IPS DF 19.7 (cell line): Measurements from ENCODE around the gene HMX1.

Experiments used
- DNase-seq: peaks from one replicate; pipeline ENCODE4 v3.0.0-alpha.2; 2013; ENCODE audit warnings: low read depth, low spot score

The HMX1 gene

DNA sequence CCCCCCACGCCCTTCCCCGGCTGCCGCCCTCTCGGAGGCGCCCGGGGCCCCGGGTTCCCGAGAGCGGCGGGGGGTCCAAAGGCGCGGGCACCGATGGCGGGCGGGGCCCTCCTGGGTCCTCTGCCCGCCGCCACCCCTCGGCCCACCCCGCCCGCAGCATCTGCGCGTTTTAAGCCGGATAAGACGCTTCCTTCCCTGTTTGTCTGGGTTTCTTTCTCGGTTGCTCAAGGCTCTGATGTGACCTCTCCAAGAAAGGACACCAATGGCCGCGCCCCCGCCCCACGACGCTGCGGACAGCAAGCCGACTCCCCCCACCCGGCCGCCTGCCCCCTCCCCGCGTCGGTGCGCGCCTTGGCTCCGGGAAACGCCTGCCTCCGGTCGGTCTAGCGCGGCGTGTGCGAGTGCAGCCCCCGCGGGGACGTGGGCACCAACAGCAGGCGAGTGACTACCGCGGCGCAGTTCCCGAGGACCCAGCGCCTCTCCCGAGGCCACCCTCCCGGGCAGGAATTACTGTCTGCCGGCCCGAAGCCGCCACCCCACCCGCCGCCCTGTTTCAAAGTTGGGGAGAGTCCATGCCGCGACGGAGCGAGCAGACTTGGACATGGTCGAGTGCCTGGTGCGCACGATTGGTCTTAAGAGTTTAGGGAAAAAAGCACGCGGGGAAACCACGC, 21.1 kb upstream of the HMX1 start:
- DNase-seq: no peak

- DNase-seq: no peak
Observed at GRCh38 chr4:8891646-8892555, 20.3 kb upstream of the HMX1 start.

- no peak for DNase-seq
Observed at GRCh38 chr4:8891255-8891645, 19.6 kb upstream of the HMX1 start.

GRCh38 chr4:8888856-8889255, 17.2 kb upstream of the HMX1 start:
- no peak for DNase-seq

GRCh38 chr4:8886612-8887406, 15.2 kb upstream of the HMX1 start:
- no peak for DNase-seq

- DNase-seq: no peak
Observed at GRCh38 chr4:8882239-8882638, 10.6 kb upstream of the HMX1 start.

DNA sequence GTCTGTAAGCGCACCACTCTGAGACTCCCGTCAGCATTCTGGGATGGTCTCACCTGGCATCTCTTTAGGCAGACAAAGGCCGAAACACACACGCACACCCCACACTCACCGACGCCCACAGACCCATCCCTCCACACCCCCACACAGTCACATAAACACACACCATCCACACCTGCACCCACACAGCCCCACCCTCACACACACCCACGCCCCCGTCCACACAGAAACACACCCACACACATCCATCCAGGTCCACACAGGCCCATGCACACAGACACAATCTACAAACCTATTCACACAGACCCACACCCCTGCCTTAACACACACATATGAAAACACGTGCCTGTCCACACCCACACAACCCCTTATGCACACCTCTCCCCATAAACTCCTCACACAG, 9.2 kb upstream of the HMX1 start:
- no peak for DNase-seq

DNA sequence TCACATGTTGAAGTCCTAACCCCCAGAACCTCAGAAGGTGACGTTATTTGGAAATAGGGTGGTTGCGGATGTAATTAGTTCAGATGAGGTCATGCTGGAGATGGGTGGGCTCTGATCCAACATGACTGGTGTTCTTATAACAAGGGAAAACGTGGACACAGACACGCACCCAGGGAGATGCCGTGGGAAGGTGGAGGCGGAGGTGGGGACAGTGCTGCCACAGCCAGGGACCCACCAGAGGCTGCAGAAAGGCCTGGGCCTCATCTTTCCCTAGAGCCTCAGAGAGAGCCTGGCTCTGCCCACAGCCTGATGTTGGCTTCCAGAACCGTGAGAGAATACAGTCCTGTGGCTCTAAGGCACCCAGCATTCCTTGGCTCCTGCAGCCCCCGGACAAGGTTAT, 7.9 kb upstream of the HMX1 start:
- no peak for DNase-seq

GRCh38 chr4:8878421-8878820, 6.8 kb upstream of the HMX1 start:
- DNase-seq: no peak

GRCh38 chr4:8877780-8878040, 6.1 kb upstream of the HMX1 start:
- DNase-seq: no peak

DNA sequence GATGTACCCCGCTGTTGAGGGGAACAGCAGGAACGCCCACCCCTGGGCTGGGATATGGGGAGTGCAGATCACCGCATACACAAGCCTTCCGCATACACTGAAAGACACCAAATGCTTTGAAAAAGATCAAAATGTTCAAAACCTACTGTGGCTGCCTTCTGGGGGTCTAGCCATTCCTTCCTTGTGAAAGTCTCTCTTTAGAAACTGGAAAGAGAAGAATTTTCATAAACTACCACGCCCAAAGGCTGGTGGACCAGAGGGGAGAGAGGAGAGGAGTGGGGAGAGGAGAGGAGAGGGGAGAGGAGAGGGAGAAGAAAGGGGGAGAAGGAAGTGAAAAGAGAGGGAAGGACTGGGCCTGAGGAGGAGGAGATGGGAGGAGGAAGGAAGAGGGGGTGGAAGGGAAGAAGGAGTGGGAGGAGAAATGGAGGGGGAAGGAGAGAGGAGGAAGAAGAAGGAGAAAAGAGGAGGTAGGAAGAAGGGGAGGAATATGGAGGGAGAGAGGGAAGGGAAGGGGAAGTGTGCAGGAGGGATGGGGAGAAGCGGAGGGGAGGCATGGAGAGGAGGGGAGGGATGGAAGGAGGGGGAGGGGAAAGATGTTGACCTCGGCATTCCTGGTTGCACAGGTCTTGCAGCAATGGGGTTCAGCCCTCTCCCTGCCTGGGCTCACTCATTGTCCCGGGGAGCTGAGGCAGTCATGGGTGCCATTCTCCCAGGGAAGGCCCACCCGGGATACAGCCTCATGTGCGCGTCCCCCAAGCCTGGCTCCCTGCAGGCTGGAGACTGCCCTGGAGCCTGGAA, 5.5 kb upstream of the HMX1 start:
- no peak for DNase-seq

DNA sequence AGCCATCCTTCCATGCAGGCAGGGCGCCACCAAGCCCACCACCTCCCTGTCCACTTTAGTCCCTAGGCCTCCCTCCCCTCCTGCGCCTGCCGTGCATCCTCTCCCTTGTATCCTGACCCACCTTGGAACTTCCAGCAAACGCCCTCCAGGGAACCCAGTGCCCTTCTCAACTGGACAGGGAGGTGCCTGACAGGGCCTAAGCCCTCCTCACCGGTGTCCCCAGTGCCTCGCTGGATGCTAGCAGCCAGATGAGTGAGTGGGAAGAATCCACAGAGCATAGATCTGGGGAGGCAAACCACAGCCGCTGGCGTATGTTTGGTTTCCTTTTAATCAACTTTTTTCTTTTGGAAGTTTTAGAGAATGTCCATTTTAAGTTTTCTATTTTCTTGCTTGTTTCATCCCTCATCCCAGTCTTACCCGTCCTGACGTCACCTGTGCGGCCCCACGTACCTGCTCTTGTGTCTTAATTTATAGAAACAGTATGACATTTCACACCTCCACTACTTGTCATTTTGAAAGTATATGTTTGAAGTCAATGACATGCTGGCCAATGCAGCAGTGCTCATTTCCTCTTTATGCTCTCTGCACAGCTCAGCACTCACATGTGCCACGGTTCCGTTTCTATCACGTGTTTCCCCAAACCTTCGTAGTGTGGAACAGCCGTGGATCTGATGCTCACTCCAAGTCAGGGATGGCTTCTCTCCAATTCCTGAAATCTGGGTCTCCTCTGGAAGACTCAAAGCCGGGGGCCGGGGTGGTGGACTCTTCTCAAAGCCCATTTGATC, 3.4 kb upstream of the HMX1 start:
- no peak for DNase-seq

DNA sequence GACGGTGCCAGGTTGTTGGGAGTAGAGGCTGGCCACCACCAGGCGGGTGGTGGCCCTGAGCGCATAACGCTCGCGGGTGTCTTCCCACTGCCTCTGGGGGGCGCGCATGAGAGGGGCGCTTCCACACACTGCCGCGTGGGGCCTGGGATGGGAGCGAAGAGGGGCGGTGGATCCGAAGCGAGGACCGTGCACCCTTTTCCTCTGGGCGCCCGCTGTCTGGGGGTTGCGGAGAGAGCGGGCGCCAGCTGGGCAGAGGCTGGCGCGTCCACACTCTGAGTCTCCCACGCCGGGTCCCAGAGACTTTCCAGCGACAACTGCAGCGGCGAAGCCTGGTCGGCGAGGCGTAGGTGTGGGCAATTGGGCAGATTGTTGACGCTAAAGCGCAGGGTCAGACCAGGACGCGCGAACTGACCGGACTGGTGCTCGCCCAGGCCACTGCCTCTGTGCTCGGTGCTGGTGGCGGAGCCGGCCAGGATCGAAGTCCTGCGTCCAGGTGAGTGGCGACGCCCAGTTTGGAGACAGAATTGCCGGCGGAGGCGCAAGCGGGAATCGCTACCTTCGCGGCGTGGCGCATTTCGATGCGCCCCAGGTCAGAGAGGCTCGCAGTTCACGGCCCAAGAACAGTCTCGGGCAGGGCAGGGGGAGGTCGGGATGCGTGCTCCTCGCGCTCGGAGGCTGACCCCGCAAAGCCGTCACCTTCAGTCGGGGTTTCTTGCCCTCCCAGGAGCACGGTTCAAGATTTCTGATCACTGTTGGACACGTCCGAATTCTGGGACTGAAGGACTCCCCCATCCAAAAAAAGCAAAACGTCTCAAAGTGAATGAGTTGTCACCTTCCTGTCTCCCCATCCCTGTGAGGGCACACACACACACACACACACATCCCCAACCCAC, 2.6 kb upstream of the HMX1 start:
- no peak for DNase-seq

GRCh38 chr4:8872402-8873291, 1.0 kb upstream of the HMX1 start:
- DNase-seq: no peak

DNA sequence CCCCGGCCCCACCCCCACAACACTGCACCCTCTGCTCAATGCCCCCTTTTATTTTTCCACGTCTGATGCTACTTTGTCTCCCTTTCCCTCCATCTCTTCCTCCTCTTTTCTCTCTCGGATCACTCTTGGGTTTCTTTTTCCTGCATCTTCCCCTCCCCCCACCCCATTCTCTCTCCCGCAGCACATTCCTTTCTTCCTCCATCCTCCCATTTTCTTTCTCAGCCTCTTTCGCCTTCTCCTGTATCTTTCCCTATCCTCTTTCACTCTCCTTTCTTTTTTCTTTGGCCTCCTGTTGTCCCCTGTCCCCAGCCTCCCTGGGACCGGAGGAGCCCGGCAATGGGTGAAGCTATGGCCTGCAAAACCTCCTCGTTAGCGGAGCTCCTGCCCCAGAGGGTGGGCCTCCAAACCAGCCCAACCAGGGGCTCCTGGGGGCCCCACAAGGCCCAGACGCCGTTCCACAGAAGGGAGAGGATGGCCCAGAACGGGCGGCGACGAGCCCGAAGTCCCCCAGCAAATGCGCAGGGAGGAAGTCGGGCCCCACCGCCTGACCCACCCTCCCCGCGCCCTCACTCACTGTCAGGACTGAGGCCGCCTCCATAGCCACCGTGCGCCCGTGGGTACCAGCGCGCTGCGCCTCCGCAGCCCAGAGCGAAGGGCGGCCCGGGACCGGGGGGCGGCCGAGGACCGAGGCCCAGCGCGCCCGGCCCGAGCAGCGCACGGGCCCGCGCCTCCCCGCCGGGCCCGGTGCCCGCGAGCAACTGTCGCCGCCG, 807 bp downstream of the HMX1 start:
- DNase-seq: no peak

DNA sequence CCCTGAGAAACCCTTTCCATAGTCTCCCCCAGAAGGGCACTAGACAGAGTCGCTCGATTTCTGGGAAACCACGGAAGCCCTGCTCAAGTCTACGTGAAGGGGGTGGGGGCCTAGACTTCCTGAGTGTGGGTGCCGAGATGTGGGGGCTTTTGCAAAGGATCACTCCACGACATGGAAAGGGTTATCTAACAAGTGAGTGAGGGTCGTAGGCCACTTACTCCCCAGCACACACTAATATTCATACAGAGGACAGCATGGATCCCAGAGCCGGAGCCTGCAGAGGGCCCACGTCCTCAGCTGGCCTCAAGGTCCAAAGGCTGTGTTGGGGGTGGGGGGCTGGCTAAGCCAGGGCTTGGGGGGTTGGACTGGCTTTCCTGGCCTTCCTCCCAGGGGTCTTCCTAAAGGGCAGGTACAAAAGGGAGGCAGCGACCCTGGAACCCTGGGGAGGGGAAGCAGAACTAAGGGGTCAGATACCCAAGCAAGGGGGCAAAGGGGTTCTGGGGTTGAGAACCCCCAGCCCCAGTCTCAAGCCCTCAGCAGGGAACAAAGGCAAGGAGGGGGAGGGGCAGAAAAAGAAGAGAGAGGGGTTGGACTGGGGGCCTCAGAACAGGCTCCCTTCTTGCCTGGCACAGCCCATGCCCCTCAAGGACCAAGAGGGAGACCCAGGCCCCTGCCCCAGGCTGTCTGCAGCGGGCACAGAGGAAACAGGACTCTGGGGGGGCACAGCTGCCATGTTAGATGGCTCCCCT, 1.6 kb downstream of the HMX1 start:
- no peak for DNase-seq
